GM18951 (cell line): ENCODE data around the gene LYPD6.
"Not testable (repeated sequence)": the region's sequence is repeated elsewhere in the genome, so short reads cannot be mapped to it uniquely, and the experiment has no call there.

Experiments
- POLR2A ChIP-seq: IDR thresholded peaks from 4 replicates; pipeline ENCODE4 v1.6.1; 2011; ENCODE audit warnings: mild to moderate bottlenecking; ENCODE audit not compliant: insufficient read length, insufficient read depth; ENCODE audit errors: extremely low read depth
- in situ Hi-C: fragments of 300-500 bp; cut with MboI; formaldehyde crosslinking; loops from one replicate; pipeline ENCODE4 v1.12.0; 2022; ENCODE audit warnings: low sequenced_read_pairs, mixed read lengths, inconsistent platforms; ENCODE audit not compliant: unreplicated experiment

LYPD6 gene, protein sequence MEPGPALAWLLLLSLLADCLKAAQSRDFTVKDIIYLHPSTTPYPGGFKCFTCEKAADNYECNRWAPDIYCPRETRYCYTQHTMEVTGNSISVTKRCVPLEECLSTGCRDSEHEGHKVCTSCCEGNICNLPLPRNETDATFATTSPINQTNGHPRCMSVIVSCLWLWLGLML

DNA sequence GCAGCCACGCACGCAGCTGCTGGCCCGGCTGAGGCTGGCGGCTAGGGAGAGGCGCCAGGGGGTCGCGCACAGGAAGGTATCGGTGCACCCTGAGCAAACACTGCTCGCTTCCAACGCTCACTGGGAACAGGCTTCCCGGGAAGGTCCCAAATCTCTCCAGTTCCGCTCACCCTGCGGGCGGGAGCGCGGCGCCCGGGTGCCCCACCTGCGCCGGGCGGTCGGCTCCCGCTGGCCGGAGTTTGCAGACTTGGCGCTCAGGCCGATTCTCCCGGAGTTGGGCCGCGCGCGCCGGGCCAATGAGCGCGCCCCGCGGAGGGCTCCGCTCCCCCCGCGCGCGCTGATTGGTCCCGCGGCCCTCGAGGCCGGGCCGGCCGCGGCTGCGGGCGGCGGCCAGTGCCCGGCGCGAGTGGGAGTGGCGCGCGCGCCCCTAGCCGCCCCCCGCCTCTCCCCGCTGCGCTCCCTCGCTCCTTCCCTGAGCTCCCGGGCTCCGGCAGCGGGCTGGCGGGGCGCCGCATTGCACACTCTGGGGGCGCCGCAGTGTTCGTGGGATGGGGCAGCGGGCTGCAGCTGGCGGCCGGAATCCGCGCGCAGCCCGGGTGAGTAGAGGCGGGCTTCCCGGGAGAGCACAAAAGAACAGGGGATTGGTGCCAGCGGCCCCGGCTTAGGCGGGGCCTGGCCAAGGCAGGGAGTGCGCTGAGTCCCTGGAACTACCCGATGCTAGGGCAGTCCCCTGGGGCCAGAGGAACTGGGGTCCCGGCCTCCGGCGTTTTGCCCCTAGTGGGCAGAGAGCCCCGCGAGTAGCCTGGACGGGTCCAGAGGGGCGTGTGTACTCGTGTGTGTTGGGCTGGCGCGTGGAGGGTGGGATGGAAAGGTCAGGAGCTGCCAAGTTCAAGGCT lies at the start of gene LYPD6:
LYPD6 (plus strand) TSS at position 461 of the 896 bp plus-strand sequence. CDS start 107,122 bp downstream, outside the sequence.
- TF ChIP-seq POLR2A: no peak
- in situ Hi-C loops: no loop called here

DNA sequence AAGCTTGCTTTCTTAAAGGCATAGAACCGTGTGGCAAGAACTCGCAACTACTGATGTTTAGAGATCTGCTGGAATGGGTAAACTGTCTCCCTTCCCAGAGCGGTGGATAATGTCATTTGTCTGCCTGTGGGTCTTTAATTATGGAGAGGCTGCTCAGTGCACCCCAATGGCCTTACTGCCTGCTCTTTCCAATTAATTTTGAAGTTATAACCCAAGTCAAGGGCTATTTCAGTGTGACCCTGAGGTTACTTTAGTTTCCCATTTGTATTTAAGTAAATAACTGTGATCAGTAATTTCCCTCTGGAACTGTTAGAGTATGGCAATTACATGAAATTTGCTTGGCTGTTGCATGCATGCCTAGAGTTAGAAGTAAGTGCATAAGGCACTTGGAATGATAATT lies 48.9 kb upstream of the LYPD6 start:
- in situ Hi-C loops: no loop called here

GRCh38 chr2:149290662-149291061 lies 39.7 kb upstream of the LYPD6 start:
- in situ Hi-C loops: no loop called here
- no peak for TF ChIP-seq POLR2A

More for the DNA sequence above, 48.9 kb upstream of the LYPD6 start:
- no peak for TF ChIP-seq POLR2A

DNA sequence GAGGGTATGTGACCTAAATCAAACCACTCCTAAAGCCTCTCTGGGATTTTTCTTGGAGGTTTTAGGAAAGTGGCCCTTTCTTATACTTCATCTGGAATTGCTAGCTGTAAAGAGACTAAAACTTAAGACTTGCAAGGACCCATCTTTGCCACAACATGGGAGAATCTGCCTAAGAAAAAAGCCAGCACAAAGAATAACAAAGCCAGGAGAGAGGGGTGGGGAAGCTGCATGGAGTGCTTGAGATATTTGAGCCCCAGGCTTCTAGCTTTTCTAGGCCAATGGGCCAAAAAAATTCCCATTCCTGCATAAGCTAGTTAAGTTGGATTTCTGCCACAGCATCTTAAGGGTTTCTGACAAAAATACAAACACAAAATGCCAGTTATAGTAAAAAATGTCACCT lies 38.5 kb upstream of the LYPD6 start:
- in situ Hi-C loops: no loop called here
- TF ChIP-seq POLR2A: no peak

DNA sequence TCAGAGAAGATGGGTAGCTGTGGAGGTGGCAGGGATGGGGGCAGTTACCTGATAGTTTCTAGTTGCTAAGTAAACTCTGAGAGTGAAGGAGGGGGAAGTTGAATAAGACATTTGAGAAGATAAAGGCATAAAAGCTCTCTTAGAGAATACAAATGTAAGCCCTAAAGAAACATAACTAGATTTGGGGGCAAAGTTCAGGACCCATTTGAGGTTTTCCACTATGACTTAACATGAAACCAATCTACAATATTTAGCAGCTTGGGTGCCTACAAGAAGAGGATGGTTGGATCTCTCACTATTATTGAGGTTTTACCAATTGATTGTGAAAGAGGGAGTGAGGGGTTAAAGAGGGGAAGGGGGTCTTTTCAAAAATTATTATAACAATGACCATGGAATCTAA lies 34.4 kb upstream of the LYPD6 start:
- in situ Hi-C loops: no loop called here
- no peak for TF ChIP-seq POLR2A

DNA sequence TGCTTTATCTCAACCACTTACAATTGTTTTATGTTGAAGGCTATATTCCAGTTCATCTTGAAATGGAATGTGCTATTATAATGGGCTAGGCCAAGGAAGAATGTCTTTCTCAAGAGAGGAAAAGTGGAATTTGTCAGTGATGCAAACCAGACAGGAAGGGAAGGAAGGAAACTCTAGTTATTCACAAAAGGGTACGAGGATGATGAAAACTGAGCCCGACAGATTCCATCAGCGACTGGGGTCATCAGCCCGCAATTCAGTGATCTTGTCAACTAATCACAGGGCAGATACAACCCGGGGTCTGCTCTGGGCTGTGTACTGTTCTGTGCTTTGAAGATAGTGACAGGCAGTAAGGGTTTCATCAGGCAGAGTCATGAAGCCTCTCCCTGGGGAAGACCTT lies 23.4 kb upstream of the LYPD6 start:
- TF ChIP-seq POLR2A: no peak
- in situ Hi-C loops: no loop called here

- in situ Hi-C loops: no loop called here
These were observed 20.0 kb upstream of the LYPD6 start for GRCh38 chr2:149310349-149310748.

GRCh38 chr2:149312039-149312438 lies 18.3 kb upstream of the LYPD6 start:
- no peak for TF ChIP-seq POLR2A
- in situ Hi-C loops: no loop called here

More at GRCh38 chr2:149310349-149310748, 20.0 kb upstream of the LYPD6 start:
- no peak for TF ChIP-seq POLR2A

GRCh38 chr2:149313512-149313972 lies 16.8 kb upstream of the LYPD6 start:
- in situ Hi-C loops: no loop called here
- no peak for TF ChIP-seq POLR2A

- TF ChIP-seq POLR2A: no peak
- in situ Hi-C loops: no loop called here
These were observed 15.7 kb upstream of the LYPD6 start for GRCh38 chr2:149314687-149315086.

DNA sequence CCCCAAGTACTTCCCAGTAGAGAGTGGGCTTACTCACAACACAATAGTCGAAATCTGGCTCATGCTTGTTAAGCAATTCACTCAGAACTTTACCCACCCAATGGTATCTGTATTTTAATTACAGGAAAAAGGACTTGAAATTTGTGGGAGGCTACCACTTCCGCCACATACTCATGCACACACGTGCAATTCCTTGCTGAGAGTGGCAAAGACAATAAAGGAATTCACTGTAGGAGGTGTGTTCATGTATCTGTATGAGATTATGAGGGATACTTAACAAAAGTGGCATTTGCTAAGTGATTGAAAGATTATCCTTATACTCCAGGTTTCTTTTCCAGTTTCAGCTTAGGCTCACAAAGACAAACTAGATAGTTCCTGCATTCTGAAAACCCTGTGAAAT lies 14.9 kb upstream of the LYPD6 start:
- TF ChIP-seq POLR2A: no peak
- in situ Hi-C loops: no loop called here

- in situ Hi-C loops: not testable (repeated sequence)
These were observed 11.8 kb upstream of the LYPD6 start for GRCh38 chr2:149318566-149318965.

GRCh38 chr2:149320362-149320761 lies 10.0 kb upstream of the LYPD6 start:
- in situ Hi-C loops: no loop called here
- TF ChIP-seq POLR2A: no peak

DNA sequence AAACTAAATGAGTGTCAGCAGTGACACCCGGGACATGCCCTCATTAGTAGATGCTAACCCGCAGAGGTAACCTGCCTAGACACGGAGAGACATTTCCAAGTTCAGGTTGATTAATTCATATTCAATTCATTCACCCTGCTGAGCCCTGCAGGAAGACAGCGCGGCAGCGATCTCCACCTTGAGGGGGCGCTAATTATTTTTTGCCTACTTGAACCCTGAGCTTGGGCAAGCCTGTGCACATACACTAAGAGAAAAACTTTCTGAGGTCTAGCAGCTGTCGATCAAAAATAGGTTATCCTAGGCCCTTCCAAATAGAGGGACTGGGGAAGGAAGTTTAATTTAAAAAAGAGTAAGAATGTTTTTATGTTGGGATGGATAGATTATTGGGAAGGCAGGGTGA lies 1.3 kb upstream of the LYPD6 start:
- no peak for TF ChIP-seq POLR2A
- in situ Hi-C loops: no loop called here

DNA sequence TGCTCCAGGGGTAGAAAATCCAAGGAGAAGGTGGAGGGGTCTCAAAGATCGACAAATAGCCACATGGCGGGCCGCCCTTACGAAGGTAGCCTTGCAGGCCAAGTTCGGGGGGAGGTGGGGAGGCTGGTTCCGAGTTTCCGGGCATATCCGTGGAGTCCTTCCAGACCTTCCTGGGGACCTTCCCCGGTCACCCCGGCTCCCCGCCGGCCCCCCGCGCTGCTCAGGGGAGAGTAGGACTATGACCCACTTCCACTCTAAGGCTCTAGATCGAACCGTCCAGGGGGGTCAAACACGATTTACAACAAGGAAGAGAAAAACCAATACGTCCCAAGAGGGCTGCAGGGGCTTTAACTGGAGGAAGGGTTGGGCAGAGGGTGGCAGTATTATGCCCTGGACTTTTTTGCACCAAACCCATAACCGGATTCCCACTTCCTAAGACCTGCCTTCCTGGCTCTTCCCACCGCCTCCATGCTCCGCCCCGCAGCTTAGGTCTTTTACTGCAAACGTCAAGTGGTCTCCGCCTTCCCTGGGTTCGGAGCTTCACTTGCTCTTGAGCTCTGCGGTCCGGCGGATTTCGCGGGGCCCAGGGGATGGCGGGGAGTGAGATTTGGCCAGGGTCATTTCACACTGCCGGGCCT lies 779 bp upstream of the LYPD6 start:
- in situ Hi-C loops: no loop called here
- no peak for TF ChIP-seq POLR2A
